DMS53 treated with DMSO at 0.1 percent for 48 hours (cell line): ENCODE results near the gene IGFL2.
"Not testable (repeated sequence)": the region's sequence is repeated elsewhere in the genome, so short reads cannot be mapped to it uniquely, and the experiment has no call there.

Experiments
- DNase-seq: peaks from one replicate; lab custom pipeline; 2025; ENCODE audit not compliant: unreplicated experiment; lab: John Stamatoyannopoulos, UW

The IGFL2 gene

GRCh38 chr19:46189971-46190888 lies 42.2 kb downstream of the IGFL2 start:
- DNase-seq, result no peak

- no peak for DNase-seq
Measured at GRCh38 chr19:46191356-46191755, 43.3 kb downstream of the IGFL2 start.

GRCh38 chr19:46191972-46192371 lies 43.9 kb downstream of the IGFL2 start:
- no peak for DNase-seq

- not testable (repeated sequence) for DNase-seq
Measured at GRCh38 chr19:46192626-46192991, 44.6 kb downstream of the IGFL2 start.

DNA sequence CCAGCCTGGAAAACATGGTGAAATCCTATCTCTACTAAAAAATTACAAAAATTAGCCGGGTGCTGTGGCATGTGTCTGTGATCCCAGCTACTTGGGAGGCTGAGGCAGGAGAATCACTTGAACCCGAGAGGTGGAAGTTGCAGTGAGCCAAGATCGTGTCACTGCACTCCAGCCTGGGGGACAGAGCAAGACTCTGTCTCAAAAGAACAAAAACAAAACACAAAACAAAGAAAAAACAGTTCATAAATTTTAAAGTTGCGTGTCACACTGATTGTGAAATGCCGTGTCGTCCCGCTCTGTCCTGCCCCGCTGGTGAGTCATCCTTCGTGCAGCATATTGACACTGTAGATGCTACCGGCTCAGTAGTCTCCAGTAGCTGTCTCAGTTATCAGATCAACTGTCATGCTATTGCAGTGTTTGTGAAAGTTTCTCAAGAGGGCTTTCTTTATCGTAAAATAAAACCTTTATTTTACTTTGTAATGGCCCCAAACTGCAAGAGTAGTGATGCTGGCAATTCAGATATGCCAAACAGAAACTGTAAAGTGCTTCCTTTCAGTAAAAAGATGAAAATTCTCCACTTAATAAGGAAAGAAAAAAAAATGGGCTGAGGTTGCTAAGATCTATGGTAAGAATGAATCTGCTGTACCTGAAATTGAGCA lies 45.1 kb downstream of the IGFL2 start:
- DNase-seq, result peak; percentile 42

GRCh38 chr19:46193678-46194077 lies 45.6 kb downstream of the IGFL2 start:
- DNase-seq, result no peak

DNA sequence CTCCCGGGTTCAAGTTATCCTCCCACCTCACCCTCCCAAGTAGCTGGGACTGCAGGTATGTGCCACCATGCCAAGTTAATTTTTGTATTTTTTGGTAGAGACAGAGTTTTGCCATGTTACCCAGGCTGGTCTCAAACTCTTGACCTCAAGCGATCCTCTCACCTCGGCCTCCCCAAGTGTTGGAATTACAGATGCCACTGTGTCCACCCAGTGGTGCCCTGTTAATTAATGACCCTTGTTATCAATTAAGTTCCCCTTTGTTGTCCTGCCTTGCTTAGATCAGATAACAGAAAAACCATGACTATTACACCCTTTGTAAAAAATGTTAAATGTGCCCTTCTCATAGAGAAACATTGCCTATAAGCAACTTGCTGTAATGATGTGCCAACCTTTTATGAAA lies 47.1 kb downstream of the IGFL2 start:
- no peak for DNase-seq

GRCh38 chr19:46195919-46196318 lies 47.9 kb downstream of the IGFL2 start:
- not testable (repeated sequence) for DNase-seq

DNA sequence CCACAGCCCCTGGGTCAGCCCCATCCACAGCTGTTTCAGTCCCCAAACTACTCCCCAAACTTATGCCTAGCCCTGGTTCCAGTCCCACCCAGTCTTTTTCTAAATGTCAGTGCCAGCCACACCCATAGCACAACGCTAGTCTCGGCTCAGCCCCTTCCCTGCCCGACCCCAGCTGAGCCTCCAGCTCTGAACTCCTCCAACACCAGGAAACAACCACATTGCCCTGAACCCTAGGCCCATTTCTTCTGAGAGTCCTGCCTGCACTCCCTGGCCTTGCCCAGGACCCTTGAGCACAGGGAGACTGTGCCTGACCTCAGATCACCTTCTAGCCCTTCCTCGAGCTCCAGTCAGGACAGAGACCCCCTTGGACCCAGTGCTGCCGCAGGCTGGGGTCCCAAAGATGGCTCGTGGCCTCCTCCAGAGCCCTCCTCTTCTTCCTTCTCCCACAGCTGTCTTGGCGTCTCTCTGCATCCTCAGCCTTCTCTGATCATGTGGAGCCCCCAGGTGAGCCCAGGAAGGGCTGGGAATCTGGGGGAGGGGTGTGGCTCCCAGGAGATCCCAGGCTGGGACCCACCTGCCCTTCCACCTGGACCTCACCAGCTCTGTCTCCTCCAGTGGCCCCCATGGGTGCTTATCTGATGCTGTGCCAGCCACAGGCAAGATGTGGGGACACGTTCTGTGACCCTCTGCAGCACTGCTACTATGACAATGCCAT lies 48.5 kb downstream of the IGFL2 start:
- DNase-seq, result no peak

GRCh38 chr19:46197314-46198070 lies 49.5 kb downstream of the IGFL2 start:
- DNase-seq, result no peak

- no peak for DNase-seq
Measured at GRCh38 chr19:46198756-46199155, 50.7 kb downstream of the IGFL2 start.

- no peak for DNase-seq
Measured at GRCh38 chr19:46201454-46202310, 53.6 kb downstream of the IGFL2 start.

- DNase-seq, result no peak
Measured at GRCh38 chr19:46202426-46202825, 54.4 kb downstream of the IGFL2 start.

DNA sequence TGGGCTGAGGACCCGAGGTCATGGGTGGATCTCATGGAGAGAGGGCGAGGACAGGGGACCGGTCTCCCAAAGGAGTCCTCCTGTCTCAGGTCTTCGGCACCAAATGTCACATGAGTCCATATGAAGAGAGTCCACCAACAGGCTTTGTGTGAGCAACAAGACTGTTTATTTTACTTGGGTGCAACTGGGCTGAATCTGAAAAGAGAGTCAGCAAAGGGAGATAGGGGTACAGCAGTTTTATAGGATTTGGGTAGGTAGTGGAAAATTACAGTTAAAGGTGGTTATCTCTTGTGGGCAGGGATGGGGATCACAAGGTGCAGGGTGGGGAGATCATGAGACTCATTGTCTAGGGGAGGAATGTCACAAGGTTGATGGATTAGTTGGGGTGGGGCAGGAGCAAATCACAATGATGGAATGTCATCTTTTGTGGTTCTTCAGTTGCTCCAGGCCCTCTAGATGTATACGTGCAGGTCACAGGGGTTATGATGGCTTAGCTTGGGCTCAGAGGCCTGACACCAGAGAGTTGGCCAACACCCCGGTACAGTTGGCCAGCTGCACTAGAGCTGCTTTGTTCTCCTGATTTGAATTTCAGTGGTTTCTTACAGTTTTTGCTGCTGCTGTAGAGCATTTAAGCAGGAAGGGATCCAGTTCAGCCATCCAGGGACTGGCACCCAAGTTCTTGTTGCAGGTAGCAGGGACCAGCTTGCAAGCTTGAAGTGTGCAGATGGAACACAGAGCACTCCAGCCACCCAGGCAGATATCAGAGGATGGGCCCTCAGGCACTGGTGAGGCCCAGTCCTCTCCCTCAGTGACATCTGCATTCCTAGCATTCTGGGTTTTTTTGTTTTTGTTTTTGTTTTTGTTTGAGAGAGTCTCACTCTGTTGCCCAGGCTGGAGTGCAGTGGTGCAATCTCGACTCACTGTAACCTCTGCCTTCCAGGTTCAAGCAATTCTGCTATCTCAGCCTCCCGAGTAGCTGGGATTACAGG lies 55.1 kb downstream of the IGFL2 start:
- DNase-seq, result no peak

- no peak for DNase-seq
Measured at GRCh38 chr19:46204008-46204407, 56.0 kb downstream of the IGFL2 start.

GRCh38 chr19:46205183-46205984 lies 57.3 kb downstream of the IGFL2 start:
- DNase-seq, result no peak

DNA sequence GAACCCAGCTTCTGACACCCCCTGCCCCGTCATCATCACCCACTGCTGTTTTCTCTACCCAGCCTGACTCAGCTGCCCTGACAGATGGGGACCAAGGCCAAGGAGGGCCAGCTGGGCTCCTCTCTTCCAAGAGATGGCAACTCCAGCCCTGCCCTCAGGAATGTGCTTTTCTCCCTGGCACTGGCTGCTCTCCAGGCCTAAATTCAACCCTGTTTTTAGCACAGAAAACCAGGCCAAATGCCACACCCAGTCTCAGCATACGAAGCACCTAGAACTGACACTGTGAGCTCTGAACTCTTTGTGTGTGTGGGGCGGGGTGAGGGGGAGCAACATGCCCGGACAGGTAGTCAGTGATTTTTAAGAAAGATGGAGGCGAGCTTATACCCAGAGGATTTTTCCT lies 58.1 kb downstream of the IGFL2 start:
- no peak for DNase-seq

GRCh38 chr19:46206682-46207081 lies 58.6 kb downstream of the IGFL2 start:
- no peak for DNase-seq
